ENCODE measurements around the gene VDR.

Gene VDR

DNA sequence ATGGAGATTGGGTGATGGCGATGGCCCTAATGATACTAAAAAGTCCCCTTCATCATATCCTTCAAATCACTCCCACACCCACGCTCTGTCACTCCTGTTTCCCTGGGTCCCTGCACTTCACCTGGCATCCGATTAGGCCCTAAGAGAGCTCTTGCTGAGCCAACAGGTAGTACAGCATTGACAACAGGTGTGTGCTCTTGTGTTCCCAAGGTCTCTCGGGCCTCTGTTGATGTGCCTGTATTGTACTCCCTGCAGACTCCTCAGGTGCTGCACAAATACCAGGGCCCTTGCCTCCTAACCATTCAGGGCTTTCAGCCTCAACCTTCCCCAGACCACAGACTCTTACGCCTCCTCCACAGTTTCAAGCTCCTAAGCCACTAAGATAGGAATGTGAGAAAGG lies 25.8 kb upstream of the VDR start:
- no peak for DNase-seq (ENCODE audit: low read depth)

DNA sequence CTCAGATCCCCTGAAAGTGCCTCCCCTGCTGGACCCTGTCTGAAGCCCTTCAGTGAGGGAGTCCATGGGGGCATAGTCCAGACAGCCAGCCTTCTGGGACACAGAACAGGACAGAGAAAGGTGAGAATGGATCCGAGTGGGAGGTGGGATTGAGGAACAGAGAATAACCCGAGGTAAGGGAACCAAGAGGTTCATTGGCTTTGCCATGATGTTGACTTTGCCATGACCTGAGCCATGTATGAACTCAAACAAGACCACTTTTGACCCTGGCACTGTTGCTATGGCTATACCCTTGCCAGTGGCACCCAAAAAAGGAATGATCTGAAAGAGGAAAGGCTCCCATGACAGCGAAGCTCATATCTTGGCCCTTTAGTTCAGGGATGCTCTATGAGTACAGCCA lies 22.6 kb upstream of the VDR start:
- no peak for DNase-seq (ENCODE audit: low read depth)

DNA sequence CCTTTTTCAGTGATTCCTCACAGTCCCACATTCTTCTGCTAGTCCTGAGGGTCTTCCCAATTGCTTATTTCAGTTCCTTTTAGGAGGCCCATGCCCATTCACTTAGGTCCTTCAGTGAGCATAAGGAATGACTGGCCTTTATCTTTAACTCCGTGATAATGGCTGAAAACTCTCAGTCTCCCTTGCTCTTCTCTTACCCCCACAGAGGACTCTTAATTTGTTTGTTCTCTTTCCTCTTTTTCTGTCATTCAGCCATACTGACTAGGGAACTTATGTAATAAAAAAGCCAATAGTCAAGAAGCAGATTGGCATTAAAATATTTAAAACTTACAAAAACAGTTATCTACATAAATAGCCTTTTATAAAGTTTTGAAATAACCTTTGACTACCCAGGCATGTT lies 17.1 kb upstream of the VDR start:
- DNase-seq (ENCODE audit: low read depth), result no peak

GRCh38 chr12:47920913-47921312 lies 16.1 kb upstream of the VDR start:
- no peak for DNase-seq (ENCODE audit: low read depth)

DNA sequence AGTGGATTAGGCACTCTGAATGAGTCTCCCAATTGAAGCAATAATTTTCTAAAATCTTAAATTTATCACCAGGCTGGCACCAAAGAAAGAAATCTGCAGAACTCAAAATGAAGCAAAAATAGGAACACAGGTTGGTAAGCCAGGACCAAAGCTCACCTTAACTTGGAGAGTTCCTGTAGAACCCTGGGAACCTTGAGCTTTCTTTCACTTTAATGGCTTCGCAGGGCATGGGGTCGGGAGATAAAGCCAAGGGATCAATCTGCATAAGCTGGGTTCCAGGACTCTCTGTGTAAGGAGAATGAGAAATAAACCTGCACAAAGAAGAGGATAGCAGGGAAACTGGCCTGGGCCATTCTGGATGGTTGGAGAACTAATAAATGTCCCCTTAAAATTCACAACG lies 8.3 kb upstream of the VDR start:
- no peak for DNase-seq (ENCODE audit: low read depth)

- DNase-seq (ENCODE audit: low read depth), result no peak
Observed at GRCh38 chr12:47912556-47912955, 7.8 kb upstream of the VDR start.

- DNase-seq (ENCODE audit: low read depth), result no peak
Observed at GRCh38 chr12:47910981-47911380, 6.2 kb upstream of the VDR start.

- no peak for DNase-seq (ENCODE audit: low read depth)
Observed at GRCh38 chr12:47910486-47910885, 5.7 kb upstream of the VDR start.

DNA sequence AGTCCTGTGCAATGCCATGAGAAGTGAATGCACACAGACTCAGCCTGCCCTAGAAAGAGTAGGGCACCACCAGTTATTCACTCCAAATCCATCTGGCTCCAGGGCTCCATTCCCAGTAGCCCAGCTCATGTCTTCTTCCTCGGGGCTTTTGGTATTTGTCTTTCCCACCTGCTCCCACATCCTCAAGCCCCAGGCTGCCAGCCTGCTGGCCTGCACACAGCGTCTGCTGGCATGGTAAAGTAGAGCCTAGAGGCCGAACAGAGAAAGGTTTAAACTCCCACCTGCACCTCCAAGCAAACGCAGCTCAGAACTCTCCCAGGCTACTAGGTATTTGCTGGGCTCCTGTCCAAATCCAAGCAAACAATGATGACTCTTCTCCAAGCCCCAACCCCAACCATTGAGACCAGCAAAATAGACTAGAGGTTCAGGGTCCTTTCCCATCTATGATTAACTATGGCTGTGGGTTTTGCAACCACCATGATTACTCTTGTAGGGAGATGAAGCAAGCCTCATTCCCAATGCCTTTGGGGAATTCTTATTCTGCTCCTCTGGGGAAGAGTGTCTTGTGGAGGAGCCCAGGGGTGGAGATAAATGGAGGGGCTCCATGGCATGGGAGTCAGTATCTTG lies 5.2 kb upstream of the VDR start:
- DNase-seq (ENCODE audit: low read depth), result no peak

GRCh38 chr12:47908738-47909137 lies 3.9 kb upstream of the VDR start:
- no peak for DNase-seq (ENCODE audit: low read depth)

DNA sequence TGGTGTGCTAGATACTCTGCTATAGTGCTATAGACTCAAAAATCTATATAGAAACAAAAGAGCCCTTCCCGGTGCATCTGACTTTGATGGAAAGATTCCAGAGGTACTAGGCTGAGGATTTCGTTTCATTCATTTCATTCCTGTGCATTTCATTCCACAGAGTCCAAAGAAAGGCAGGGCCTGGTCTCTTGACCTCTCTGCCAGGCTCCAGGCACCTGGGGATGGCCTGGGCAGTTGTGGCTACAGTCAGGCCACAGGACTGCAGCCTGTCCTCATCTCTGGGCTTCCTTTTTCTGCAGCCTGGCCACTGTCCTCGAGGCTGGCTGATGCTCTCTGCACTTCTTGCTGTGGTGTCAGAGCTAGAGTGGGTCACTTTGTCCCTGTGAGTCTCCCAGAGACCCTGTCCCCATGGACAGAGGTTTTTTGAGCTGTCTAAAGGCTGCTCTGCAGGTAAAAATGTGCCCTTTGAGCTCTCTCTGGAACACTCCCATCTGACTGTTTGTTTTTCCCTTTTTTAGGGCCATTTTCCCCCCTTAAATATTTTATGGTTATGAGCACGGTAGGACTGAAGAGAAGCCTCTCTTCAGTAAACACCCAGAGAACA lies 3.2 kb upstream of the VDR start:
- DNase-seq (ENCODE audit: low read depth), result no peak

DNA sequence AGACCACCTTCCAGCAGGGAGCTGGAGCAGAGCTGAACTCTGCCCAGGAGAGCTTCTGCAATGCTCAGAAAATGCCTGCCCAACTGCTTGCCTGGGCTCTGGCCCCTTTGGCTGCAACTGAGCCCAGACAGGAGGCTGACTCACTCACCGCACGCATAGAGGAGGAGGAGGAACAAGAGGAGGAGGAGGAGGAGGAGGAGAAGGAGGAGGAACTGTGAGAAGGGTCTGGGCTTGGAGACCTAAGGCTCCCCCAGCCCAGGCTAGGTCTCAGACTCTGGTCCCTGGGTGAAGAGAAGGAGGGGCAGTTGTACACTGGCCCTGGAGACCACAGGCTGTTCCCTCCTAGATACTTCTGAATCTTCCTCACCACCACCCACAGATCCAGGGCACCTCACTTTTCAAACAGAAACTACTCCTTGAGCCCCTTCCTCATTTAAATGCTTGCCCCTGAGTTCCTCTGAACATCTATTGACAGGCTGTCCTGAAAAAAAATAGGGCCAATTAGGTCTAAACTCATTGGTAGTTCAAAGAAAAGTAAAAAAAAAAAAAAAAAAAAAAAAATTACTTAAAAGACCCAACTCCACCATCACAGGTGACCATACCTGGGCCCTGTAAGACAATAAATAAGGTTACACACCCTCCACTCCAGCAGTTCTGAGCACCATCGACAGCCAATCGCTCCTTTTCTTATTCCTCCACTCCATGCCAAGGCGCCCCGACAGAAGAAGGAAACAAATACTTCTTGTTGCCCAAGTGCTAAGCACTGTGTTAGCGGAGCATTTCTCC lies 674 bp downstream of the VDR start:
- DNase-seq (ENCODE audit: low read depth), result peak; percentile 47

GRCh38 chr12:47903151-47903611 lies 1.6 kb downstream of the VDR start:
- no peak for DNase-seq (ENCODE audit: low read depth)

DNA sequence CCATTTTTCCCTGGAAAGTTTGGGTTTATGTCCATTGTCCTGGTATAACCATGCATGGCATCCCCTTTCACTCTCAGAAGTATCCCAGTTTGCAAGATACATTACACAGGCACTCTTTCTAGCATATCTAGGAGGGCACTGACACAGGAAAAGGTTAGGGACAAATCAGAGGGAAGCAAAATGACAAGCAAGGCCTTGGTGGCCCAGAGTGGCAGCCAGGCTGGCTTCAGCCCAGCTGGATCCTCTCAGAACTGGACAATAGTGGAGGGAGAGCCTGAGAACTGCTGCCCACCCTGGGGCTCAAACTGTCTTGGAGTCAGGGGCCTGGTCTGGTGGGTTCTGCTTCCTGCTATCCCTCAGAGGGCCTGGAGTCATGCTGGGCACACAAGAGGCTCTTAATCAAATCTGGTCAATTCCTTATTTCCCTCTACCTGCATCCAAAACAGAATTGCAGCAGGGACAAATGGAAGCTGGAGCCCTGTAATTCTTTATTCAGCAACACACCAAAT lies 2.6 kb downstream of the VDR start:
- no peak for DNase-seq (ENCODE audit: low read depth)

GRCh38 chr12:47901718-47902093 lies 3.1 kb downstream of the VDR start:
- no peak for DNase-seq (ENCODE audit: low read depth)

- no peak for DNase-seq (ENCODE audit: low read depth)
Observed at GRCh38 chr12:47901063-47901717, 3.6 kb downstream of the VDR start.

DNA sequence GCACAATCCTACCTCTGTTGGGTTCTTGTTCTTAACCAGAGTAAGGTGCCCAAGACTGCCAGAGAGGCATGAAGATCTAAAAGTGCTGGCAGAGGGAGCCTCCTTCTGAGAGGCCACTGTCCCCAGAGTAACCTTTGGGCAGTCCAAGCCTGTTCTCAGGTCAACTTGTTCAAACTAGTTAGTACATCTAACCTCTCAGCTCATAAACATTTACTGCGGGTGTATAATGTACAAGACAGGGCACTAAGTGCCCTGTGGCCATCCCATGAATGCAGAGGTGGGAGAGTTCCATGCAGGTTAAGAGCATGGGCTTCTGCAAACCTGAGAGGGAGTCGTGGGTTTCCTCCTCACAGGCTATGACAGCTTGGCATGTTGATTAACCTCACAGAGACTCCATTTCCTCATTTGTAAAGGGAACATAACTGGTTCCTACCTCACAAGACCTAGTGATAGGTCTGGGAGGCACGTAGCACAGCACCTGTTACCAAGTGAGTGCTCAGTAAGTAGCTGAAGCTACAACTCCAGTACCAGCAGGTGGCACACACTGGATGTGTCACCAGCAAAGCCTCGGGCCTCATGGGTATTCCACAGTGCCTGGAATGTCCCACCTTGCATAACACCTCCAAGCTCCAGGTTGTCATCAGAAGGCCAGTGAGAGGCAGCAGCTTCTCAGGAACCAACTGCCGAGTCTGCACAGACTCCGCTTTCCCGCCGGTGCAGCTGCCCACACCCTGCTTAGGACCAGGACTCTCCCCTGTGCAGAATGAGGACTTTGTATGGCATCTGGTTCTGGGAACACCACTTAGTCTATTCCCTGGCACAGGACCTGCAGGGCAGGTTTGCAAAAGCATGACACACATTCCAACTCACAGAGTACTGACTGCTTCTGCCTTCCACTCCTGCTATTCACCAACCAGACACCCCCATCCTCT lies 4.4 kb downstream of the VDR start:
- no peak for DNase-seq (ENCODE audit: low read depth)

- DNase-seq (ENCODE audit: low read depth), result no peak
Observed at GRCh38 chr12:47899466-47899865, 5.3 kb downstream of the VDR start.

GRCh38 chr12:47896633-47897032 lies 8.2 kb downstream of the VDR start:
- DNase-seq (ENCODE audit: low read depth), result no peak

GRCh38 chr12:47896022-47896421 lies 8.8 kb downstream of the VDR start:
- no peak for DNase-seq (ENCODE audit: low read depth)

DNA sequence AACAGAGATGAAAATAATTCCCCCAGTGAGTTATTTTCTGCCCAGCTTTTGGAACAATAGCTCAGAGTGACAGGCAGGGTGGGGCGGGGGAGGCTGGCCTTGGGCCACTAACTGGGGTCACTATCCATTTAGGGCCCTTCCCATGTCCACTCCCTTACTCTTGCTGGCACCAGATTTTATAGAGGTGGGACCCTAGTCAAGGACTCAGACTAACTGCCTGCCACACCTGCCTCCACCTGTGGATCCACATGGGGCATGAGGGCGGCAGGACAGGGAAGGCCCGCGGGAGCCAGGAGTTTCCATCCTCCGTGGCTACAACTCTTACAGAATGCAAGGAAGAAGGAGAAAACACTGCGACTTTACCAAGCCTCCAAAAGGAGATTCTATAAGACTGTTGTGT lies 10.1 kb downstream of the VDR start:
- no peak for DNase-seq (ENCODE audit: low read depth)

DNA sequence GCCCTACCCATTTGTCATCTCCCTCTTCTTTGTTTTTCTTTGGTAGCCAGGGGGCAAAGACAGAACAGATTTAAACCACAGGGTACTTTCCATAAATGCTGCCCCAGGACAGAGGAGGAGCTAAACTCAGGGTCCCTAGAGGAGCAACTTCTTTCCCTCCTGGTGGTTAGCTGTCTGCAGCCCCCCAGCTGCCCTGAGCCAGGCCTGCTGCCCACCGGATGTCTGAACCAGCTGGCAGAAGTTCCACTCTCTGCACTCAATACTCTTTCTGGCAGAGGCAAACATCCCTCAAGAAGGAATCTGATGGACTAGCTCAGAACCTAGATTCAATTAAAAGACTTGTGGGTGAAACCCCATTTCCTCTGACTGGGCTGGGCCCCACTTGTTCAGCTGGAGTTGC lies 10.7 kb downstream of the VDR start:
- DNase-seq (ENCODE audit: low read depth), result no peak

All from HS-5 (cell line).